Suprapubic skin (tissue), 4 donors: ENCODE measurements around the gene CERS6. TPM values are rescaled to one million over a fixed set of nuclear protein-coding genes. Genes with fewer than 3 reads are reported as not detected.

Experiments used
- DNase-seq, 2 donors: peaks; one replicate each; pipeline ENCODE4 v3.0.0-alpha.2; 2019; ENCODE audit warnings: low spot score in 2 of 2
- H3K27ac ChIP-seq: fragments of 200-600 bp; sonication (generic); one replicate; pipeline ENCODE4 v1.5.1; 2019
- H3K27me3 ChIP-seq: fragments of 200-600 bp; sonication (generic); one replicate; pipeline ENCODE4 v1.5.1; 2019
- H3K36me3 ChIP-seq: fragments of 200-600 bp; sonication (generic); one replicate; pipeline ENCODE4 v1.5.1; 2019
- H3K4me1 ChIP-seq: fragments of 200-600 bp; sonication (generic); one replicate; pipeline ENCODE4 v1.5.1; 2019
- H3K4me3 ChIP-seq: fragments of 200-600 bp; sonication (generic); one replicate; pipeline ENCODE4 v1.5.1; 2019; ENCODE audit warnings: mild to moderate bottlenecking
- H3K9me3 ChIP-seq: fragments of 200-600 bp; sonication (generic); one replicate; pipeline ENCODE4 v1.5.1; 2019
- EP300 ChIP-seq: sonication (generic); formaldehyde crosslinking; IDR thresholded peaks from one replicate; pipeline ENCODE4 v1.6.1; 2017; ENCODE audit warnings: antibody characterized with exemption
- POLR2A ChIP-seq, 2 donors: fragments of 450-650 bp; IDR thresholded peaks; one replicate each; pipeline ENCODE4 v1.6.1; 2017; ENCODE audit warnings: antibody characterized with exemption in 2 of 2, mild to moderate bottlenecking in 2 of 2, moderate library complexity in 2 of 2
- POLR2AphosphoS5 ChIP-seq, 3 donors: sonication (generic); formaldehyde crosslinking; IDR thresholded peaks; one replicate each; pipeline ENCODE4 v1.6.1; 2017; ENCODE audit warnings: antibody characterized with exemption in 3 of 3
- WGBS: methylation state at CpG from one replicate; pipeline ENCODE4 v1.1.5; 2018; 5-methylcytosine and 5-hydroxymethylcytosine counted together
- total RNA-seq, 4 donors: library from RNA; depleted of rRNA; stranded (reverse); fragments of >200 nt; gene quantifications; one replicate each; pipeline ENCODE4 v1.1.0, GENCODE V29; 2016
- TF ChIP-seq, protein P1 (sequence below), 2 donors: fragments of 200-600 bp in 1 of 2; fragments of 450-650 bp in 1 of 2; sonication (generic) in 1 of 2; IDR thresholded peaks; one replicate each; pipeline ENCODE4 v1.5.1; 2016 to 2019; ENCODE audit warnings: antibody characterized with exemption in 2 of 2, mild to moderate bottlenecking in 1 of 2, moderate library complexity in 1 of 2

The CERS6 gene
- total RNA-seq, 4 donors from 2014 or later, result 68.7 to 83.3 (median 77.0) TPM

DNA sequence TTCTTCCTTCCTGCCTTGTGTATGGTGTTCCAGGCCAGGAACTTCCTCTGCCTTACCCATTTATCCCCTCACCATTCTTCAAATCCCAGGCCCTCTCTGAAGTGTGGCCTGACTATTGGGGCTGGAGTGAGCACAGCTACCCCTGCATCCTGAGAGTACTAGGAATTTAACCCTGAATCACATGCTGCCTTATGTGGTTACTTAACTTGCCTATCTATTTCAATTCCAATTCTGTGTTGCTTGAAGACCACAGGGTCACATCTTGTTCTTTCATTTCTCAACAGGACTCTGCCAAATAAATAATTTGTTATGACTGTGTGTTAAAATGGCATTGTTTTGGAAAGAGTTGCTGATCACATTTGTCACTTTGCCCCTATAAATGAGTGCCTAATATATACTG lies 108.6 kb downstream of the CERS6 start:
- TF ChIP-seq EP300 (no peak), POLR2A (IDR thresholded peaks at IDR 0.05) (no peak), POLR2AphosphoS5 (IDR thresholded peaks at IDR 0.05) (no peak)
- TF ChIP-seq, protein P1, sequence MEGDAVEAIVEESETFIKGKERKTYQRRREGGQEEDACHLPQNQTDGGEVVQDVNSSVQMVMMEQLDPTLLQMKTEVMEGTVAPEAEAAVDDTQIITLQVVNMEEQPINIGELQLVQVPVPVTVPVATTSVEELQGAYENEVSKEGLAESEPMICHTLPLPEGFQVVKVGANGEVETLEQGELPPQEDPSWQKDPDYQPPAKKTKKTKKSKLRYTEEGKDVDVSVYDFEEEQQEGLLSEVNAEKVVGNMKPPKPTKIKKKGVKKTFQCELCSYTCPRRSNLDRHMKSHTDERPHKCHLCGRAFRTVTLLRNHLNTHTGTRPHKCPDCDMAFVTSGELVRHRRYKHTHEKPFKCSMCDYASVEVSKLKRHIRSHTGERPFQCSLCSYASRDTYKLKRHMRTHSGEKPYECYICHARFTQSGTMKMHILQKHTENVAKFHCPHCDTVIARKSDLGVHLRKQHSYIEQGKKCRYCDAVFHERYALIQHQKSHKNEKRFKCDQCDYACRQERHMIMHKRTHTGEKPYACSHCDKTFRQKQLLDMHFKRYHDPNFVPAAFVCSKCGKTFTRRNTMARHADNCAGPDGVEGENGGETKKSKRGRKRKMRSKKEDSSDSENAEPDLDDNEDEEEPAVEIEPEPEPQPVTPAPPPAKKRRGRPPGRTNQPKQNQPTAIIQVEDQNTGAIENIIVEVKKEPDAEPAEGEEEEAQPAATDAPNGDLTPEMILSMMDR (IDR thresholded peaks at IDR 0.05), result no peak
- no peaks in the 10 kb centered on the region for H3K9me3 ChIP-seq
- H3K27ac ChIP-seq, result peak overlapping the region; percentile 72
- no peaks in the 10 kb centered on the region for H3K27me3 ChIP-seq
- H3K4me3 ChIP-seq, result no peak overlapping the region
- no peak for DNase-seq
- peaks cover 6% of the 10 kb centered on the region for H3K36me3 ChIP-seq
- H3K4me1 ChIP-seq, result peaks cover 29% of the 10 kb centered on the region

DNA sequence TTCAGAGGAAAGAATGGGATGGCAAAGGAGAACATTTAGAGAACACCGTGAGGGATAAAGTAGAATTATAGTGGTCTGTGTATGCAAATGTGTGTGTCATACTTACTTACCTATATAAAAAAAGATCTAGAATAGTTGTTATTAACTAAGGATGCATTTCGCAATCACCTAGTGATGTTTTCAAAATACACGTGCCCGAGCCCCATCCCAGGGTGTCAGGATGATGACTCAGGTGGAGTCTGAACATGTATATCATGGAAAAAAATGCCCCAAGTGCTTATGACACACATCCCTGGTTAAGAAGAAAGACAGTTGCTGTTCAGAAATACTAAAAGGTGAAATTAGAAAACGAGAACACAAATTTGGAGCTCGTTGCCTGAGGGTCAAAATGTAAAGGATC lies 109.0 kb downstream of the CERS6 start:
- peaks cover 6% of the 10 kb centered on the region for H3K36me3 ChIP-seq
- H3K27me3 ChIP-seq, result no peaks in the 10 kb centered on the region
- H3K27ac ChIP-seq, result peak overlapping the region; percentile 72
- H3K9me3 ChIP-seq, result no peaks in the 10 kb centered on the region
- TF ChIP-seq POLR2AphosphoS5 (IDR thresholded peaks at IDR 0.05), result peak in 1 of 3 donors; percentile 30
- TF ChIP-seq, protein P1 (IDR thresholded peaks at IDR 0.05), result no peak
- 46% methylated on average over 6 of the region's 6 CpGs for WGBS
- no peak for DNase-seq
- H3K4me3 ChIP-seq, result no peak overlapping the region
- peaks cover 29% of the 10 kb centered on the region for H3K4me1 ChIP-seq

DNA sequence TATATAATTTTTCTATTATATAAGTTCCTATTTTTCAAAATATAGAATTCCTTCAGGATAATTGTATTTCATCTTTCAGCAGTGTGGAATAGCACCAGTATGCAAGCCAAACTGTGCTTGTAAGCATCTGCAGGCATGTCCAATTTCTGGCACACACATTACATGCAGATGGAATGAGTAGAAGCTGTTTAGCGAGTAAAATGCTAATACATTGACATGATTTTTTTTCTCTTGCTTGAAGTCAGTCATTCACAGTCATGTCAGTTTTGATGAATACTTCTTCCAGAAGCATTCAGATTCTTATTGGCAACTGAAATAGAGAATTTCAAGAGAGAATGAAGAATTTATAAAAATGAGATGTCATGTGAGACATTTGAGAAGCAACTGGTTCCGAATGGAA lies 109.4 kb downstream of the CERS6 start:
- H3K27ac ChIP-seq, result peak overlapping the region; percentile 39
- WGBS, result 62% methylated on average over 2 of the region's 2 CpGs
- H3K36me3 ChIP-seq, result peaks cover 6% of the 10 kb centered on the region
- H3K27me3 ChIP-seq, result no peaks in the 10 kb centered on the region
- no peak for DNase-seq
- no peaks in the 10 kb centered on the region for H3K9me3 ChIP-seq
- TF ChIP-seq POLR2A (IDR thresholded peaks at IDR 0.05), result no peak
- TF ChIP-seq, protein P1 (IDR thresholded peaks at IDR 0.05), result no peak
- no peak overlapping the region for H3K4me3 ChIP-seq
- peaks cover 29% of the 10 kb centered on the region for H3K4me1 ChIP-seq

DNA sequence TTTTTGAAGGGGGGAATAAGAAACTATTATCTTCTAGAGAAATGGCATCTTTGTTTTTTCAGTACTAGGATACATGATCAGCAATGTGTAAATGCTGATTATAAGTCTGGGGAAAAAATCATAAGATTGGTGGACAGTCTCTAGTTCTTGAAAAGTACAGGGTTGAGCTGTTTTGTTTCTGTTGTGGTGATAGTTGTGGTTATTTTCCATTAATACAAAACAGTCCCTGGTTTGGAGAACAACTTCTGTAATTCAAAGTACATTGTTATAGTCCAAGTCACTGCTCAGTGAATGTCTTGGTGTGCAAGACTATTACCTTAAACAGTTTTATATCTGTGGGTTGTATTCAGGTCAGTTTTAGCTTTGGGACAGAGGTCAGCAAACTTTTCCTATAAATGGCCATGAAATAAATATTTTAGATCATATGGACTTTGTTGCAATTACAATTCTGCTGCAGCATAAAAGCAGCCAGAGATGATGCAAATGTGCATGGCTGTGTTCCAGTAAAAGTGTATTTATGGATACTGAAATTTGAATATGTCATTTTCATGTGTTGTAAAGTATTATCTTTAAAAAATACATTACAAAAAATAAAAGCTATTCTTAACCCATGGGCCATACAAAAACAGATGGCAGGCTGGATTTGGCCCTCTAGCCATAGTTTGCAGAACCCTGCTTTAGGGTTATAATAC lies 111.0 kb downstream of the CERS6 start:
- Histone ChIP-seq H3K4me3 (no peak overlapping the region), H3K27ac (no peak overlapping the region), H3K9me3 (no peaks in the 10 kb centered on the region), H3K4me1 (peaks cover 37% of the 10 kb centered on the region), H3K27me3 (no peaks in the 10 kb centered on the region), H3K36me3 (peaks cover 2% of the 10 kb centered on the region)
- TF ChIP-seq, protein P1 (IDR thresholded peaks at IDR 0.05), result no peak
- TF ChIP-seq POLR2AphosphoS5 (IDR thresholded peaks at IDR 0.05), result no peak
- TF ChIP-seq POLR2A (IDR thresholded peaks at IDR 0.05), result no peak
- TF ChIP-seq EP300, result no peak
- DNase-seq, result no peak

DNA sequence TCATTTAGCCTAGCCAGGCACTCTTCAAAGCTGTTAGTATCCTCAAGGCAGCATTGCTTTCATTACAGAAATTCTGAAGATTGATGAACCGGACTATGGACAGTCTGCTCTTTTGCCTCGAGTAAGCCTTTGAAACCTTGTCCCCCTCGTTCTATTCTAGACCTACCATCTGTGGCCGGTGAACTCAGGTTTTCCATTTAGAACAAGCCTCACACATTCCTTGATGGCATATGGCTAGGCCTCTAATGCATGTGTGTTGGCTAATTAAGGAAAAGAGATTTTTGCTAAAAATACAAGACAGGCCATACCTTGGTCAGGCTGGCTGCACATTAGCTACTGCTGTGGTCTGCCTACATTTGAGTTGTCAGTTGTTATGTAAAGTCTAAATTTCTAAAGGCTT lies 111.8 kb downstream of the CERS6 start:
- 93% methylated on average over 4 of the region's 4 CpGs for WGBS
- Histone ChIP-seq H3K4me1 (peaks cover 40% of the 10 kb centered on the region), H3K27me3 (no peaks in the 10 kb centered on the region), H3K4me3 (no peak overlapping the region), H3K9me3 (no peaks in the 10 kb centered on the region), H3K27ac (no peak overlapping the region), H3K36me3 (no peaks in the 10 kb centered on the region)
- TF ChIP-seq POLR2AphosphoS5 (IDR thresholded peaks at IDR 0.05), result no peak
- TF ChIP-seq POLR2A (IDR thresholded peaks at IDR 0.05), result no peak
- TF ChIP-seq EP300, result no peak
- TF ChIP-seq, protein P1 (IDR thresholded peaks at IDR 0.05), result no peak
- DNase-seq, result no peak
